HG02840 (cell line): ENCODE measurements around the gene ADRM1.
A peak's percentile ranks its signal among the peaks of the same experiment; 100 is the strongest.

Experiments
- ATAC-seq: cut with Tn5 transposase; IDR thresholded peaks from one replicate; pipeline ENCODE4 v1.9.1; 2021; ENCODE audit warnings: mild to moderate bottlenecking, moderate library complexity, moderate number of reproducible peaks; ENCODE audit not compliant: unreplicated experiment, low FRiP score

Gene ADRM1

DNA sequence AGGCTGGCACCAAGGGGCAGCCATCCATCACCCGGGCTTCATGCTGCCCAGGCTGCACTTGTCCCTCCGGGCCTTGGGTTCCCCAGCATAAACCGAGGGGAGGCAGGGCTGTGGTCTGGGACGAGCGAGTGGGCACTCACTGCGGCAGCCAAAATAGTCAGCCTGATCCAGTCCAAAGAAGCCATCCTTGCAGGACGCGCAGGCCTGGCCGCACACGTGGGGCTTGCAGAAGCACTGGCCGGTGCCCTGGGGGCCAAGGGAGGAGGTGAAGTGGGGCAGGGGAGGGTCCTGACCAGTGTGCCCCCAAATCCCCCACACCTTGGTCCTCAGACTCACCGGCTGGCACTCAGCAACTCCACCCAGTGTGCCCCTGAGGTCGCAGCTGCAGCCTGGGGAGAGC, 32.1 kb downstream of the ADRM1 start:
- ATAC-seq: no peak

DNA sequence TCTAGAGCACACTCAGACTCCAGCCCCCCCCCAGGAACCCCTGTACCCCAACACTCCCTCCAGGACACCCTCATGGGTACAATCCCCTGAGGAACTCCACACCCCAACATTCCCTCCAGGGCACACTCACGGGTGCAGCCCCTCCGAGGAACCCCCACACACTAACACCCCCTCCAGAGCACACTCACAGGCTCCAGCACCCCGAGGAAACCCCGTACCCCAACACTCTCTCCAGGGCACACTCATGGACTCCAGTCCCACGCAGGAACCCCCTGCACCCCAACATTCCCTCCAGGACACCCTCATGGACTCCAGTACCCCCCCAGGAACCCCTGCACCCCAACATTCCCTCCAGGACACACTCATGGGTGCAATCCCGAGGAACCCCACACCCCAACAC, 32.7 kb downstream of the ADRM1 start:
- ATAC-seq: no peak

DNA sequence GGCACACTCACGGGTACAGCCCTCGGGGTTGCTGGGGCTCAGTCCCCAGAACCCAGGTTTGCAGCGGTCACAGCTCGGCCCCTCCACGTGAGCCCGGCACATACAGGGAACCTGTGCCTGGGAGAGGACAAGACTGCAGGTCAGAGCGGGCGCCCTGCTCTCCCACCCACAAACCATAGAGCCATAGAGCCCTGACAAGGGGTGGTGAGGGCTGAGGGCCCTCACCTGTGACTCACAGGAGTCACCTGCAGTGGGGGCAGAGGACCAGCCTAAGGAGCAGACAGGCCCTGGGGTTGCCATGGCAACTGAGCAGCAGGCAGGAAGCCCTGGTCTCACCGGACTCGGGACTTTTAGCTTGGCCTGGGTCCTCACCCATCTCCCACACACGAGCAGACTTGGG, 33.5 kb downstream of the ADRM1 start:
- ATAC-seq: no peak

- ATAC-seq: no peak
Observed at GRCh38 chr20:62336775-62337557, 34.2 kb downstream of the ADRM1 start.

DNA sequence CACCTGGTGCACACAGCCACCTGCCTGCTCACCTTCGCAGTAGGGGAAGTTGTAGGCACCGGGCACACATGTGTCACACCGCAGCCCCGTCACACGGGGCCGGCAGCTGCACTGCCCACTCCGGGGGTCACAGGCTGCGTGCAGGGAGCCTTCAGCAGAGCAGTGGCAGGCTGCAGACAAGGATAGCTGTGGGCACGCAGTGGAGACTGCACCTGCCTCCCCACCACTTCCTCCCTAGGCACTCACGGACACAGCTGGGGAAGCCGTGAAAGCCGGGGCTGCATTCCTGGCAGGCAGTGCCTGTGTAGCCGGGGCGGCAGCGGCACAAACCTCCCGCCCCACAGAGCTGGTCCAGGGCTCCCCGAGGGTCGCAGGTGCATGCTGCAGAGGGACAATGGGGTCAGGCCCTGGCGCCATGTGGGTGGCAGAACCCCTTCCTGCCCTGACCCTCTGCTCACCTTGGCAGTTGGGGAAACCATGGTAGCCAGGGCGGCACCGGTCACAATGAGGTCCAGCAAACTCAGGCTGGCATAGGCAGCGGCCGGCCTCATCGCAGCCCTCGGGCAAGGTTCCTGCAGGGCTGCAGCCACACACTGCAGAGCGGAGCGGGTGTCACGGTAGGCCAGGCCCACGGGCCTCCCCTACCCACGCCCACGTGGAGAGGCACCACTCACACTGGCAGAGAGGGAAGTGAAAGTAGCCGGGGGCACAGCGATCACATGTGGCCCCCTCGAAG, 34.9 kb downstream of the ADRM1 start:
- no peak for ATAC-seq

DNA sequence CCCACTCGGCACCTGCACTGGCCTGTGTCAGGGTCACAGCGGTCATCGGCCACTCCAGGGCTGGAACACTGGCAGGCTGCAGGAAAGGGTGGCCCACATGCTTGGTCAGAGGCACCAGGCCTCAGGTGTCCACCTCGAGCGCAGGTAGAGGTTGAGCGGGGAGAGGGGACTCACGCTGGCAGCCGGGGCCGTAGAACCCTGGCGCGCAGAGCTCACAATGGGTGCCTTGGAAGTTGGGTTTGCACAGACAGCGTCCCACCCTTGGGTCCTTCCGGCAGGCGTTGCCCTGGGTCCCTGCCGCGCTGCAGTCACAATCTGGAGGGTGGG, 35.5 kb downstream of the ADRM1 start:
- no peak for ATAC-seq

GRCh38 chr20:62339647-62340062, 36.9 kb downstream of the ADRM1 start:
- ATAC-seq: peak; percentile 69

DNA sequence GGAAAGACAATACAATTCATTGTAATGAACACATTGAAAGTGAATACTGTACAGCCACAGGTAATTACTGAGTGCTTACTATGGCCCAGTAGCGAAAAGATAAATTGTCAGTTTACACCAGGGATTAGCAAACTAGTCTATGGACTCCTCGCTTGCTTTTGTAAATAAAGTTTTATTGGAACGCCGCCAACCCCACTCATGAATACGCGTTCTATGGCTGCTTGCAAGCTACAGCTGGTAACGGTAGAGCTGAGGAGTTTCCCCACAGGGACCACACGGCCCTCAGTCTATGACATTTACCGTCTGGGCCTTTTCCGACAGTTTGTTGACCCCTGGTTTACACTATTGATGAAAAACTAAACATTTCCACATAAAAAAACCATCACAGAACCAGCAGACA, 40.1 kb downstream of the ADRM1 start:
- no peak for ATAC-seq

- ATAC-seq: no peak
Observed at GRCh38 chr20:62344092-62344491, 41.3 kb downstream of the ADRM1 start.

- no peak for ATAC-seq
Observed at GRCh38 chr20:62344782-62345181, 42.0 kb downstream of the ADRM1 start.

- ATAC-seq: no peak
Observed at GRCh38 chr20:62345681-62346370, 43.0 kb downstream of the ADRM1 start.

DNA sequence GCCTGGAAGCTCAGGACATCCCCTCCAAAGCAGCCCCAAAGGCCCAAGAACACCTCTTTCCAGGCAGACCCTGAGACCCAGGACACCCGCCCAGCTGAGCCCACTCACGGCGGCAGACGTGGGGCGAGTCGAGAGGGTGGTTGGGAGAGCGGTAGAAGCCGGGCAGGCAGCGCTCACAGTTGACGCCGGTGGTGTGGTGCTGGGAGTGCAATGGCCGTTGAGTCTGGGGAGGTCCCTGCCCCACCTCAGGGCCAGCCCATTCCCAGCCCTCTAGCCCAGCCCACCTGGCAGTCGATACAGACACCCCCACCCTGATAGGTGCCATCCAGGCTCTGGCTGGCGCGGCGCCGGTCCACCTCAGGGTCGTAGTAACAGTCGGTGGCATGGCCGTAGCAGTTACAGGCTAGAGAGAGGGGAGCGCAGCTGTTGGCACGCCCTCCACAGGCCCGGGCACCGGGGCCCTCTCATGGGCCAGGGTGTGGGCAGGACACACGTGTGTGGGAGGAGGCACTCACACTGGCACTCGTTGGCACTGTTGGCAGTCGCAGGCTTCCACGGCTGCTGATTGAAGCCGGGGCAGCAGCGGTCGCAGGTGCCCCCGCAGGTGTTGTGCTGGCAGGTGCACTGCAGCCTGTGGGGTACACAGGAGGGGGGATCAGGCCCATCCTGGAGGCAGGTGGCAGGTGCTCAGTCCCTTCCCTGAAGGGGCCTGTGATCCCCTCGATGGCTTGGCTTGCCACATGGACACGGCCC, 43.8 kb downstream of the ADRM1 start:
- ATAC-seq: no peak

DNA sequence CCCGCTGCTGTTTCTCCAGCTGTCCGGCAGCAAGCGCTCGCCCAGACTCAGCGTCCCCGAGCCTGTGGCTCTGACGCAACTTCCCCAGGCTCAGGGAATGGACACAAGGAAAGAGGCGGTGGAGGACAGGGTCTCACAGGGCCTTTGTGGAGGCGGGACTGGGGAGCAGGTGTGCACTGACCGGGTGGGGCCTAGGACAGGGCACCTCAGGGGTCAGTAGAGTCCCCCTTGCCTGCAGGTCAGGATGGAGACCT, 44.3 kb downstream of the ADRM1 start:
- ATAC-seq: no peak

- no peak for ATAC-seq
Observed at GRCh38 chr20:62347445-62347844, 44.6 kb downstream of the ADRM1 start.

DNA sequence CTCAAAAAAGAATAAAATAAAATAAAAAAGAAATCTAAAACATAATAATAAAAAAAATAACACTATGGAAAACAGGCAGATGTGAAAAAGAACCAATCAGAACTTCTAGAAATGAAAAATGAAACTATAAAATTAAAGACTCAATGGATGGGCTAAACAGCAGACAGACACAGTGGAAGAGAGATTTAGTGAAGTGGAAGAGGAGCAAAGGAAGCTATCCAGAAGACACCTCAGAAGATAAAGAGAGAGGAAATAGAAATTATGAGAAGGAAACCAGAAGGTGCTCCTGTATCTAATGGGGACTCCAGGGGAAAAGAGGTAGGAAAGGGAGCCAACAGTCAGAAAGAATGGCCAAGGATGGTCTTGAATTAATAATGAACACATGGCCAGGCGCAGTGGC, 45.8 kb downstream of the ADRM1 start:
- no peak for ATAC-seq

- ATAC-seq: no peak
Observed at GRCh38 chr20:62349556-62350097, 46.8 kb downstream of the ADRM1 start.

DNA sequence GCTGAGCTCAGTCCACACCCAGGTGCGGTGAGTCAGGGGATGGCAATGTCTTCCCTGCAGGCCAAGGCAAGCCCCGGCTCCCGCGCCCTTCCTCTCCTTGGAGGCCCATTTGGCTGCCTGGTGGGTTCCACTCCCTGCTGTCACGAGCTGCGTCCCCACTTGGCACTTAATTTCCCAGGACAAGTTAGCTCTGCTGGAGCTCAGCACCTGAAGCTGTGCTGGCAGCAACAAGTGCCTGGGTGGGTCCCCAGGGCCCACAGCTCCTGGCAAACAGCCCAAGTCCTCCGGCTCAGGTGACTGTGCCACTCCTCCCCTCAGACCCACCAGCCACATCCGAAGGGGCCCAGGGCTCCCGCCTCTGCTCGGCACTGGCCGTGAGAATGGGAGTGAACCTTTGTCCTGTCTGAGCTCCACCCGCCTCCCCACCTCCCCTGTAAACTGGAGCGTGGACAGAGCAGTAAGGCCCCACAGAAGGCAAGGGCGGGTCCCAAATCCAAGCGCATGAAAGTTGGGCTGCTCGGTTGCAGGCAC, 47.4 kb downstream of the ADRM1 start:
- ATAC-seq: no peak

GRCh38 chr20:62350629-62351422, 48.0 kb downstream of the ADRM1 start:
- no peak for ATAC-seq

- no peak for ATAC-seq
Observed at GRCh38 chr20:62351469-62352401, 48.9 kb downstream of the ADRM1 start.
